Measurements from ENCODE around the gene NDUFS8. TPM values are rescaled to one million over a fixed set of nuclear protein-coding genes. Genes with fewer than 3 reads are reported as not detected.
"Not testable (repeated sequence)": the region's sequence is repeated elsewhere in the genome, so short reads cannot be mapped to it uniquely, and the experiment has no call there.

NDUFS8 gene
- 68.5 TPM for polyA plus RNA-seq (ENCODE audit: insufficient read length)

DNA sequence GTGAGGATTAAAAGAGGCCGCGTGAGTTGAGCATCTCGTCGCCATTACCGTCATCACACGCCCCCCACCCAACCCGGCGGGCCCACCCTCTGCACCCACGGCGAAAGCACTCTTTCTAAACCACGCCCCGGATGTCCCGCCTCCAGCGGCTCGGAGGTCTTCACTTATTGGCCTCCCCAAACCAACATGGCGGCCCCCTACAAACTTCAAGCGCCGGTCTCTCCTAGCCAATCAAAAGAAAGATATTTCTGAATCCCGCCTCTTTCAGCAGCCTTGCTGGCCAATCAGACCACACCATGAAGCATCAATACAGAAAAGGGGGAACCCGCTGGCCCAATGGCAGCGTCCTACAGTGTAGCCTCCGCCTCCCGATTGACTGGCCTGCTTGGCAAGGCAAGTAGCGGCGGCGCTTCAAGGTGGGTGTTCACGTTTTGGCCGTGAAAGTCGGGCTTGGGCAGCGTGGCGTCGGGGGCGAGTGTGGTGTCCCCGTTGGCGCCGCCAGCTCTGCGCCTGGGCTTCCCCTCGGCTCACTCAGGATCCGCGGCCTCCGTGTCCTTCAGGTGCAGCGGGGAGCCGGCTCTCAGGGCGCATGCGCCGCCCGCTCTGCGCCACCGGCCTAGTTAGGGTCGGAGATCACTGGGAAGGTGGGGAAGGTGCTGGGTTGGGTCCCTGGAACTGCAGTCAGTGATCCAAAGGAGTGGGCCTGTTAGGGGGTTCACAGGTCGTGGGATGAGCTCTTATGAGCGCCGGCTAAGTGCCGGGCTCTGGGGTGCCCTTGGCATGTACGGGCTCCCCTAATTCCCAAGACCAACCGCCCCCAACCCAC, at the start of gene NDUFS8:
Gene NDUFS8 (plus strand): TSS at position 364 of the 826 bp plus-strand sequence. CDS start 1,471 bp downstream, outside the sequence.
- peak; percentile 97 for DNase-seq (ENCODE audit: low read depth)

DNA sequence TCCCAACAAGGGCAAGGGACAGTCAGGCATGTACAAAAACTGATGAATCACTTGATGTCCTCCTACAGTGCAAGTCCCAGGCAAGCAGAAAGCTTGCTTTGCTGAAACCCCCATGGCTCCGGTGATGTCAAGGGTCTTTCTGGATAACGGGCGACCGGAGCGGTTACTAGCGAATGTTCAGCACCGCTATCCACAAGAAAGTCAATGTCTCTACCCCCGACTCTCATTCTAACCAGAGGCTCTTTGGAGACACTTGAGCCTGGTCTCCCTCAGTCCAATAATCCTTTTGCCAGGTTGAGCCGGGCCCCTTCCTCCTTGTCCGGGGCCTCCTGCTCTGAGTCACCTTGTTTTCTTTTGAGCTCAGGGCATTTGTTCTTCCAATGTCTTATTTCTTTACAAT, 49.3 kb upstream of the NDUFS8 start:
- not testable (repeated sequence) for DNase-seq (ENCODE audit: low read depth)

DNA sequence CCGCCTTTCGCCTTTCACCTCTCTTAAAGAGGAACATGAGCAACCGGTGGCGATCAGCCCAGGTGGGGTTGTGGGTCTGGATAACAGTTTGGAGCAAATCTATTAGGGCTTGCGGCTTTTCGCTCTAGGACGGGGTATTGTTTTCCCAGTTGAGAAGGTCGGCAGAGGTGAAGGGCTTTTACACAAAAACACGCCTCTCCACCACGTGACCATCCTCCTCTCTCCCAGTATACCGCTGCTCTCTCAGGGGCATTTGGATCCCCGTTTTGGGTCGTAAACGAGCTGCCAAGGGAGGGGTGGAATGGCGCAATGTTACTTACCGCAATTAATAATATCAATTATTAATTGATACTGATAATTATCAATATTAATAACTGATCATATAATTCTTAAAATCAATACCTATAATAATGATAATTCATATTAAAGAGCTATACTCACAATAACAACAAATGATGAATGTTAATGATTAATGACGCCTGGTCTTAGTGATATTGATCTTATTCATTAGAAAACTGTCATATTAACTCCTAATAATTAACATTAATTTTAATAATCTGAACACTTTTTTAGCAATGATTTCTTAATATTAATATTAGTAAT, 48.1 kb upstream of the NDUFS8 start:
- DNase-seq (ENCODE audit: low read depth) = not testable (repeated sequence)

DNA sequence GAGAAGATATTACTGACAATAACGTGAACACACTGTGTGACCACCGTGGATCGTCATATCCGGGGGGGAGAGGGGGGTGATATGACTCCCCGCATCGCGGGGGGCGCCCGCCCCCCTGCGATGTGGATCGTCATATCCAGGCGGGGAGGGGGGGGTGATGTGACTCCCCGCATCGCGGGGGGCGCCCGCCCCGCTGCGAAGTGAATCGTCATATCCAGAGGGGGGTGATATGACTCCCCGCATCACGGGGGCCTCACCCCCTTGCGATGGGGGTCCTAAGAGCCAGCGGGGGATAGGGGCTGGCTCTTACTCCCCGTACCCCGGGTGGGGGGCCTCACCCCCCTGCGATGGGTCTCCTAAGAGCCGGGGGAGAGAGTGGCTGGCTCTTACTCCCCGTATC, 46.5 kb upstream of the NDUFS8 start:
- DNase-seq (ENCODE audit: low read depth) = no peak

DNA sequence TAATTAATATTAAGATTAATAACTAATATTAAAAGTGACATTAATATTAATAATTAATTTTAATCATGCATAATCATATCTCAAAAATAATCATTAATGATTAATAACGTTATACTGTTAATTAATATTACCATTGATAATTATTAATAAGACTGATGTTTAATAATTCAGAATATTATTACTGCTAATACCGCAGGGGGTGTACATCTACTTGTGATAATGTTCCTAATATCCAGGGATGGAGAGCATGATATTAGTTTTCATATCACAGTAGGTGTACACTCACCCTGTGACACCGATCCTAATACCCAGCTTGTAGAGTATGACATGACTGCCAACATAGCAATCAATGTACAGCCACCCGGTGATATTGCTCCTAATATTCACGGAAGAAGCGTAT, 45.2 kb upstream of the NDUFS8 start:
- DNase-seq (ENCODE audit: low read depth) = not testable (repeated sequence)

DNA sequence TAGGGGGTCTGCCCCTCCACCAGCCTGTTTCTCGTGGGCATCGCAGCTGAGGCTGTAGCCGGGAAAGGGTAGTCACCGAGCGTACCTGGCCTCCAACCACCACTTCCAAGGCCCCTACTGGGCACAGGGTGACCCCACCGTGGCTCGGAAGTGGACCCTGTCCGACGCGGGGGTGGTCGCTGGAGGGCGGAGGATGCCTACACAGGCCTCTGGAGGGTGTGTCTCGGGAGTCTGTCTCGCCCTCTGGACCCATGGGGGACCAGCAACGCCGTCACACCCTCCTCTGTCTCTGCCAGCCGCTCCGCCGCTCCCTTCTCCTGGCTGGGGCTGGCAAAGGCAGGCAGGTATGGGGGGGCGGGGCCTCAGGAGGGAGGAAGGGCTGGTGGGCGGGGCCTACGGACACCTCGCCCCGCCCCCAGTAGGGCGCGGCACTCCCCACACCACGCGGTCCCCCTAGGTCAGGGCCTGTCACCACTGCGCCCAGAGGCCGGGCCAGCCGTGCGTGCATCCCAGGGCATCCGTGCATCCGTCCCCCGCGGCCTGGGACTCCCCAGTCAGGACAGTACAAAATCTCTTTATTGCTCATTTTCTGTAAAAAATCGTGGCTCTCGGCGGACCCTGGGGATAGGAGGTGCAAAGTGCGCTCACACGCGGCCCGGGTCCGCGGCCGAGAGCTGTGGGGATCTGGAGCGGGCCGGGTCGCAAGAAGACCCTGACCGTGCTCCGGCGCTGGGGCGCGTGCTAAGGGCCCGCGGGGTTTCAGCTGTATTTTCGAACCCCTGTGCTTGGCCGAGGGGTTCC, 39.7 kb upstream of the NDUFS8 start:
- not testable (repeated sequence) for DNase-seq (ENCODE audit: low read depth)

DNA sequence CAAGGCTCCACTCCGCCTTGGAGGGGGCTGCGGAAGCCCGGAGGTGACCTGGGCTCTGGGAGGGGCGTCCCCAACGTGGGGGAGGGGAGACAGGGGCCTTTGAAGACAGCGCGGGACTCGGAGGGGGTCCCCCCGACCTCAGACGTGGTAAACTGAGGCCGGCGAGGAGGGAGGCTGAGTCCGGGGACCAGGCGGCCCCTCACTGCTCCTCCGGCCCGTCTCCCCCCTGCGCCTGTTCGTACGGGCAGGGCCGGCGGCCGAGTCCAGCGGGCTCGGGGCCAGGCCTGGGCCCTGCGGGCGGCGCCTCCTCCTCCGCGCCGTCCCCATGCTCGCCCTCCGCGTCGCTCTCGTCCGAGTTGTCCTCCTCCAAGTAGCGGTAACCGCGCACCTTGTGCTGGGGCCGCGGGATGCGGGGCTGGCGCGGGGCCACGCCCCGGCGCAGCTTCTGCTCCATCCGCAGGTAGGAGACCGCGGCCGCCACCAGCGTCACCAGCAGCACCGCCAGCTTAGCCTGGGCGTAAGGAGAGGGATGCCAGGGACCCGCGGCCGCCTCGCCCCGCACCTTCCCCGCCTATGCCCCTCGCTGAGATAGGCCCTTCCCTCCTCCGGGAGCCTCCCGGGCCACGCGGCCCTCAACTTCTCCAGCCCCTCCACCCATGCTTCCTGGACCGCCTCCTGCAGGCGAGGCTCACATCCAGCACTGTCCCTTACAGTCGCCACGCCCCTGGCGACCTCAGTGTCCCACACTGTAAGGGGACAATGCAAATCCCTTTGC, 38.9 kb upstream of the NDUFS8 start:
- DNase-seq (ENCODE audit: low read depth) = not testable (repeated sequence)

DNA sequence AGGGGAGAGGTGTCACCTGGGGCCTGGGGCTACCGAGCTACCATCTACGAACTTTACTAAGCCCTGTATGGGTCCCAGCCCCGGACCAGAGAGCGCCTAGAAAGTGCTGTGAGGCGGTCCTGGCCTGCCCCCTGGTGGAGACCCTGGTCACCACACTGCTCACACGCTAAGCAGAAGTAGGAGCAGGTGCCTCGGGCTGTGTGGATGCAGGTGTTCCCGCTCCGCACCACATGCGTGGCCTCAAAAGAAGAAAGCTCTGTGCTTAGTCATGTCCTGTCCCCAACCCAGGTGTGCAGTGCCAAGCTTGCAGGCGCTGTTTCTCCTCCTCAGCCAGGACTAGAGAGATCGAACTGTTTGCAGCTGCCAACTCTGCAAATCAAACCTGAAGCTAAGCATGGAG, 36.7 kb upstream of the NDUFS8 start:
- not testable (repeated sequence) for DNase-seq (ENCODE audit: low read depth)

DNA sequence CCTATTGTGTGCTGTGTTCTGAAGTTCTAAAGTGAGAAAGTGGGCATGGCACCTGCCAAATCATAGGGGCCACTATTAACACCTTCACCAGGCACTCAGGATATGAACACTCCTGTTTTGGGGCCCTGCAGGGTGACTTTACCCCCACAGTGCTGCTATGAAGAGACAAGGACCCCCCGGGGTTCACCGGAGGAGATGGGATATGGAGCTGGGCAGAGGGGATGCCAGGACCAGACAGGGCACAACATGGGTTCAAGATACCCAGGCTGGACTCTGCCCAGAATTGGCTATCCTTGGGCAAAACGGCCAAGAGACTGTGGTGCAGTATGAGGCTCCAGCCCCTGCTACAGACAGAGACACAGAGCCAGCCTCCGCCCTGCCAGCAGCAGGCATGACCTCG, 36.1 kb upstream of the NDUFS8 start:
- not testable (repeated sequence) for DNase-seq (ENCODE audit: low read depth)

DNA sequence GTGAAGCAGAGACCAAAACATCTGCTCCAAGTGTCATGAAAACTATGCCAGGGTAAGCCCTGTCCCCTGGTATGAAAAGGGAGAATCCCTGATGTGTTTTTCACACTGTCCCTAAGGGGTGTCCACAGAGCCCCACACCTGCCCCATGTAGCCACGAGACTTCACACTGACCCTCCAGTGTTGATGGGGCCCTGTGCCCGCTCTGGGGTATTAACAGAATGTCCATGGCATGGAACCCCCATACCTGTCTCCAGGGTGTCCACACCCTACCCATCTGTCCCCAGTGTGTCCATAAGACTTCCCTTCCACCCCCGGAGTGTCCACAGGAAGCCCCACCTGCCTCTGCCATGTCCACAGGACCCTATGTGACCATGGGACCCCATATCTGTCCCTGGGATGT, 35.4 kb upstream of the NDUFS8 start:
- DNase-seq (ENCODE audit: low read depth) = not testable (repeated sequence)

DNA sequence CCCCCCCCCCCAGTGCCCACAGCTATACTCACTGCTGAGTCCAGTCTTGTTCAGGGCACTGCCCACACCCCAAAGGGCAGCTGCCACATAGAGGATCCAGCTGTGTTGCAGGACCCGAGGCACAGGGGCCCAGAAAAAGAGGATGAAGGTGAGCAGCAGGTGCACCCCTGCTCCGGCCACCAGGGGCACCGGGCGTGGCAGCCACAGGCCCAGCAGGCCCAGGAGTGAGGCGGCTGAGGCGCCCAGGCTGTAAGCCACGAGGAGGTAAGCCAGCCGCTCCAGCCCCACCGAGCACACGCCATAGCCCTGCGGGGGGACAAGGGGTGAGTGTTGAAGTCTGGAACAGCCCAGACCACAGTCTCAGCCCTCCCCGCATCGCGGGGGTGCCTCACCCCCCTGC, 34.9 kb upstream of the NDUFS8 start:
- not testable (repeated sequence) for DNase-seq (ENCODE audit: low read depth)

DNA sequence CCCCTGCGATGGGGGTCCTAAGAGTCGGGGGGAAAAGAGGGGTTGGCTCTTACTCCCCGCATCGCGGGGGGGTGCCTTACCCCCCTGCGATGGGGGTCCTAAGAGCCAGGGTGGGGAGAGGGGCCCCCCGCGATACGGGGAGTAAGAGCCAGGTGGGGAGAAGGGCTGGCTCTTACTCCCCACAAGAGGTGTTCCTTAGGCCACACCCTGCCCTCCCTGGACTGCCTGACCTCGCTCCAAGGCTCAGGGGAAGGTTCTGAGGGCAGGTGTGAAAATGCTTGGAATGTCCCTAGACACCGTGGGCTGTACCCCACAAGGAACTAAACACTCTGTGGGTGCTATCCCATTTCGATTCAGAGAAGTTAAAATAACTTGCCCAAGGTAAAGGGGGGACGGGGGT, 34.4 kb upstream of the NDUFS8 start:
- DNase-seq (ENCODE audit: low read depth) = no peak

DNA sequence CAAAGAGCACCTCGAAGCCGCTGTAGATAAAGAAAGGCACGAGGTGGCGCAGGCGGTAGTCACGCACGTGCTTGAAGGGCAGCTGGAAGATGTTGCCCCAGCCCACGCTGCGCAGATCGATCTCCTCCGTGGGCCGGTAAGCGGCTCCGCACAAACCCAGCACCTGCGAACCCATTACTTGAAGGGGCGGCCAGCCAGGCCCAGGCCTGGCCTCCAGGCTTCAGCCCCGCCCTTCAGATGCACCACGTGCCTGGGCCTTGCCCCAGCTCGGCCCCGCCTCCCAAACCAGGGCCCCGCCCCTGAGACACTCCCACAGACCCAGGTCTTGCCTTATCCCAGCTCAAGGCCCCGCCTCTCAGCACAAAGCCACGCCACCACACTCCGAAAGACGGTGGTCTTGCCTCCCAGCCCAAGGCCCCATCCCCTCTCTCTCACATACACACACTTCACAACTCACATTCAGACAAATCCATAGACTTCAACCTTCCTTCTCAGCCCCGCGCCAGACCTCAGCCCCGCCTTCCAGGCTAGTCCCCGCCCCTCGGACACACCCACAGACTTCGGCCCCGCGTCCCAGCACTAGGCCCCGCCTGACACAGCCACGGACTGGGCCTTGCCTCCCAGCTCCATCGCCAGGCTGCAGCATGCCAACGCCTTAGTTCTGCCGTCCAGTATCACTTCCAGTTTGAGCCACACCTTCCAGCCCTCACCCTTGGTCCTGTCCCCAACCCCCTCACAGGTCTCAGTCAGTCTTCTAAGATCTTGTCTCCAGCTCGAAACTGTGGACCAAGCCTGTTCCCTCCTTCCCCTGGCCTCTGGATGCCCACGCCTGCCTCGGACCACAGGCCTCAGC, 33.6 kb upstream of the NDUFS8 start:
- DNase-seq (ENCODE audit: low read depth) = no peak

DNA sequence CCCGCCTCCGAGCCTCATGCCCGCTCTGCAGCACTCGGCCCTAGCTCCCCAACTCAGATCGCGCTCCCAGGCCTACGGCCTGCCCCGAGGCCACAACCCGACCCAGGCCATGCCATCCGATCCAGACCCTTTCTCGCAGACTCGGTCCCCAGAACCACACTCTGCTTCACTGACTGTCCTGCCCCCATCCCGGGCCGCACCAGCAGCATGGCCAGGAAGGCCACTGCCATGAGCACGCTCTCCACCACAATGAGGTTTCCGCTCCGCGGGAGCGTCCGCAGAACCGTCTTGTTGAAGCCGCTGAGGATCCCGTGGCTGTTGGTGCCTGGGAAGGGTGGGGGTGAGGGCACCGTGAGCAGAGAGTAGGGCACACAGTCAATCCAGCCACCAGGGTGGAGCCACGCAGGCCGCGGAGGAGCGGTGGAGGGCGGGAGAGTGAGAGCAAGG, 33.0 kb upstream of the NDUFS8 start:
- DNase-seq (ENCODE audit: low read depth) = no peak

DNA sequence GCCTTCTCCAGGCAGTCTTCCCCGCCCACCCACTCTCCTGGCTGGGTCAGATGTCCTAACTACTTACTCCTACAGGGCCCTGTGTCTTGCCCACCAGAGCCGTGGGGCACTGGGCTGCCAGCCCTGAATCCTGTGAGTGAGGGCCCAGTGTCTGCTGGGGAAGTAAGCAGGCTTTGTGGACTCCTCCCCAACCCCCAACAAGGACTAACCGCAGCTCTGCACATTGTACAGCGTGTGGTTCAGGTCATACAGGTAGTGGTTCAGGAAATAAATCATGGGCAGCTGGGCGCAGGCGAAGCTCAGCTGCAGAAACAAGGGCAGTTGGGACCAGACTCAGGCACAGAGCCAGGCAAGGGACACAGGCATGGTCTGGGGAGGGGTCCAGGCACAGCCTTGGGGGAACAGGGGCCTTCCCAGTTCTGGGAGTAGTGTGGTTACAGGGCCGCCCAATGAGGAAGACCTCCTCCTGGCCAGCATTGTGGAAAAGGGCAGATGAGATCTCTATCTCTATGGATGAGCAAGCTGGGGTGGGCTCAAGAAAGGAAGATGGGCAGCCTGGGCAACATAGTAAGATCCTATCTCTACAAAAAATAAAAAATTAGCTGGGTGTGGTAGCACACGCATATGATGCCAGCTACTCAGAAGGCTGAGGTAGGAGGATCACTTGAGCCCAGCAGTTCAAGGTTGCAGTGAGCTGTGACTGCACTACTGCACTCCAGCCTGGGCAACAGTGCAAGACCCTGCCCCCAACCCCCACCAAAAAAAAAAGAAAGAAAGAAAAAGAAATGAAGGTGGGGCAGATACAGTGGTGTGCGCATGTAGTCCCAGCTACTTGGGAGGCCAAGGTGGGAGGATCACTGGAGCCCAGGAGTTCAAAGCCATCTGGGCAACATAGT, 32.1 kb upstream of the NDUFS8 start:
- DNase-seq (ENCODE audit: low read depth) = no peak

DNA sequence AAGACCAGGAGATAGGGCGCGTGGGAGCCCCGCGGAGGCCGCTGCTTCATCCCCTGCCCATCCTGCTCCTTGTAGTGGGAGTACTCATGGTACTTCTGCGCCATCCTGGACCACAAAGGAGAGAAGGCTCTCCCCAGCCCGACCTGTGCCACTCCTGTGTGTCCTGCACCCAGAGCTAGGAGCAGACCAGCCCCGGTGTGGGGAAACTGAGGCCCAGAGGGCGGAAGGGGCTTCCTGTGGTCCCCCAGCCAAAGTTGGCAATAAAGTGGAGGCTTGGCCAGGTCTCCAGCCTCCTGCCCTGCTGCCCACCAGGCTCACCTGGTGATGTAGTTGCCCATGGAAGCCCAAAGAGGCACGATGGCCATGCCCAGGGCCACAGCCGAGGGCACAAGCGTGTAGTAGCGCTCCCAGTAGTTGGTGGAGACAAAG, 31.3 kb upstream of the NDUFS8 start:
- no peak for DNase-seq (ENCODE audit: low read depth)

DNA sequence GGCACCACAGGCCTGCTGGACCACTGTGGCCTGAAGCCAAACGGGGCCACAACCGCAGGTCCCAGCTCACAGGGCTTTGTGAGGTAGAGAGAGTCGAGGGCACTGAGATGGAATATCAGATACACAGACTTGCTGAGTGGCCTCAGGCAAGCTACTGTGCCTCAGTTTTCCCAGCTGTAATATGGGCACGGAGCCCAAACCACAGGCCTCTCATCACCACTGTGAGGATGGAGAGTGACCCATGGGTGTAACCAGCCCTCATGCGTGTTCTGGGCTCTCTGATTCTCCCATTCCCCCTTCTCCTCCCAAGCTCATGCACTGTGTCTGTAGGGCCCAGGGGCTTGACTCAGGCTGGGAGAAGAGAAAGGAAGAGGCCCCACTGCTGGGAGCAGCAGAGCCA, 30.8 kb upstream of the NDUFS8 start:
- no peak for DNase-seq (ENCODE audit: low read depth)

DNA sequence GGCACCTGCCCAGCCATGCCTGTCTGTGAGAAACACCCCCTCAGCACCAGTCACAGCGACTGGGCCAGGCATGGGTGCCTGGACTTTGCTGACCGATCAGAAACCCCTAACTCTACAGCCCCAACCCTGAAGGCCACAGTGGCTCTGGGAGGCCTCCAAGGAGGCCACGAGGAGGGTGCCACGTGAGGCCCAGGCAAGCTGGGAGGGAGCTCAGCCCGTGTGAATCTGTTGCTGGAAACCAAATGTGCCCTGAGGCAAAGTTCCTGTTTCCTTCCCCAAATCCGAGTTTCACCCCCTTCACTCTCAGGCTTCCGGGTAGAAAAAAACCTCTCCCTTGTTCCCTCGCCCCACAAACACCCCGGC, 27.9 kb upstream of the NDUFS8 start:
- DNase-seq (ENCODE audit: low read depth) = no peak

Measured in forelimb muscle (tissue), 1 donor.